ENCODE data around the gene CELF4. TPM values are rescaled to one million over a fixed set of nuclear protein-coding genes. Genes with fewer than 3 reads are reported as not detected.

CELF4 gene
- total RNA-seq, 2 donors from 2014 or later: 0.85 to 1.8 TPM

DNA sequence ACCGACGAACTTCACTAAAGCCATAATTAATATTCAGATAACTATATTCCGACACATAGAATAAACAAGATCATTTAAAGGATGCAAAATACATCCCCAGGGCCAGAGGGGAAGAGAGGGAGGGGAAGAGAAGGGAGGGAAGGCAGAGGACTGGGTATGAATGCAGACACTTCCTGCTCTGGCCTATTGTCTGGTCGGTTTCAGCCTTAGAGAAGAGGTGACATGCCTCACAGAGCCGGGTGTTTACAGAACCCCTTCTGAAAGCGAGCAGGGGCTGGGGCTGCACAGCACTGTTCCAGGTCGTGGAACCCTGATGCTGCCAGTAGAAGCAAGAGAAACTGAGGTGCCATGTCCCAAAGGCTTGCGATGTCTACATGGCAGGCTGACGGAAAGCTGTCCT is 31.0 kb downstream of the CELF4 start:
- ATAC-seq (no peak), DNase-seq (no peak)
- intact Hi-C loops (cut with DNase I, micrococcal nuclease): no loop called here

DNA sequence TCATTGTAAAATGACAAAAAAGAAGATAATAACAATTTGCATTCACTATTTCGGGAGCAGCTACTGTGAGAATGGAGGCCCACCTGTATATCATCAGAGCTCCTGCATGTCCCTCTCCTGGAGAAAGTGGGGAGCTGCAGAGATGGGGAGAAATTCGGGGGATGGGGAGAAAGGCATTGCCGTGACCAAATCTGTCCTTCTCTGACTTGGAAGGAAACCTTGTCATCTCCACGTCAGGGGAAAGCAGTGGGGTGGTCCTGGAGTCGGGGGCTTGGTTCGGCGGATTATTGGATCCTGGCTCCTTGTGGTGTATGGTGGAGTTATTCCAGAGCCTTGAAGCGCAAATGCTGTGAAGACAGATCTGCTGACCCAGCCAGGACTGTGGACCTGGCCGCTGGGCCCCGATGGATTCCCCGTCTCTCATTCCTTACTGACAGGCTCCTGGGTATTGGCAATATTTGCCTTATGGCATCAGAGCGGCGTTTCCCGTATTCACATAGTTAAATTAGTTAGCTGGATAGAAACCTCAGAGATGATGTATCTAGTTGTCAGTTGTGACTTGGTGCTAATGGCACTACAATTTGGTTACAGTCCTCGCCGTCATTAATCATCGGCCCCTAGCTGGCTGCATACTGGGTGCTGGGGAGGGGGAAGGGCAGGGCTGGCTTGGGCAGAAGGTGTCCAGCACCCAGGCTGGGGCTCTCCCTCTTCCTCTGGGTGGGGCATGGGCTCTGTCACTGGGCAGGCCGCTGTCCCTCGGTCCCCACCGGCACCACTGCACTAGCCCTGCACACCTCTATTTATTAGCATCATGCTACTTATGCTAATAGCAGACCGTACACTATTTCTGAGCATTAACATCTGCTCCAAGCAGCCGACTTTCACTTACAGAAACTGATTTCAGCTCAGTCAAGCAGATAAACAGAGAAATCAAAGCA is 31.7 kb downstream of the CELF4 start:
- intact Hi-C loops (cut with DNase I, micrococcal nuclease): no loop called here
- DNase-seq (no peak), ATAC-seq (no peak)

DNA sequence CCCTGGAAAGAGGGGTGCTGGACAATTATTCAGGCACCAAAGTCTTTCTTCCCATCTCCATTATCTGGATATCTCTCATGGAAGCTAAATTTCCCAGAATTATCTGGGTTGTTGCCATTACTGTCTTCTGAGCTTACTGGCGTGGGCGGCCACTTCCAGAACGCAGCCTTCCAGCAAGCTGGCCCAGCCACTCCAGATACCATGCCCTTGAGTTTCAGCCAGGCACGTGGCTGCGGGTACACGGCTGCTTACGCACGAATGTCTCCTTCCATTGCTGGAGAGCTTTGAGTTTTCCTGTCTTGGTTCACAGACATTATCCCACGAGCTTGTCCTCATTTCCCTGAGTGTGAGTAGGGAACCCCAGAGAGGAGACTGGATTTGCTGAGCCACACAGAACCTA is 32.7 kb downstream of the CELF4 start:
- intact Hi-C loops (cut with DNase I, micrococcal nuclease): no loop called here
- no peak for ATAC-seq
- no peak for DNase-seq

DNA sequence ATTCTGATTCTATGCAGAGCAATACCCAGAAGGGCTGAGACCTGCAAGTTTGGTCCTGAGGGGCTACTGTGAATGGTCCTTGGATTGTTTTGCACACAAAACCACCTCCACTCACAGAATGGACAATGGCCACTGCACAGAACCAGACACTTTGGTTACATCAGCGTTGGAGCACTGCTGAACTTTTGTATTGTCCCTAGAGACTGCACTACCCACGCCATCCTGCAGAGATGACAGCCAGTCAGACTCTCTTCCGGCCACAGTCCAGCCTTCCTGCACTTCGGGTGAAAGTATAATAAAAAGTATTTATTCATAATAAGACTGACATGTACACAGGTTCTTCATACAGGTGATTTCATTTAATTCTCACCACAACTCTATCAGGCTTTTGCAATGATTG is 35.7 kb downstream of the CELF4 start:
- intact Hi-C loops (cut with DNase I, micrococcal nuclease): no loop called here
- DNase-seq (no peak), ATAC-seq (no peak)

DNA sequence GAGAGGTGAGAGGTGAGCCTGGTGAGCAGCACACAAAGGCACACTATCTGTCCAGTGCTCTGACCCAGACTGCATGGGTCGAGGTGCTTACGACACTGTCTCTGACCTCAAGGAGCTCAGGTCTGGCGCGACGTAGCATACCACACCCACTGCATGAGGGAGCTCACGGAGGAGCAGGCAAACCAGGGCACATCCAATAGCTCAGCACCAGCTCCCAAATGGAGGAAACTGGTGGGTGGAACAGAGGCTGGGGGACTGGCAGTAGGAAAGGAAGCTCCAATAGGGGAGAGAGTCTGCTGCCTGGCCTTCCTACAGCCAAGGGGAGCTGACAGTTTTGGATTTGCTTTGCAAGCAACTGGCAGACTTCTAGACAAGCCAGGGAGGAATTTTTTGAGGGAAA is 36.3 kb downstream of the CELF4 start:
- ATAC-seq (no peak), DNase-seq (no peak)
- intact Hi-C loops (cut with DNase I, micrococcal nuclease): no loop called here

DNA sequence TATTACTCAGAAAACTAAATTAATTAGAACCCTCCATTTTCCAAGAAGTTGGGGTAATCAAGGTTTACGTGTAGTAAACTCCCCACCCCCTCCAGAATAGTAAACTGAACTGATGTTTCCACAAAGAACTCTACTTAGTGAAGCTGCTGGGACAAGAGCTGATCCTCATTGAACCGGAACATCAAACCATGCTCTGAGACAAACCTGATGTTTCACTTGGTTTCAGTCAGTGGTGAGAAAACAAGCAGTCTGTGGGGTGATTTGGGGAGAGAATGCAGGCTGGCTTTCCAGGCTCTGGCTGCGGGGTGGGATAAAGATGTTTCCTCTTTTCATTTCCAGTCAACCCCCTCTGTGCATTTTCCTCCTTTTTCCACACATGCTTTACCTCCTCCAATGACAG is 38.2 kb downstream of the CELF4 start:
- DNase-seq (no peak), ATAC-seq (no peak)
- intact Hi-C loops (cut with DNase I, micrococcal nuclease): no loop called here

DNA sequence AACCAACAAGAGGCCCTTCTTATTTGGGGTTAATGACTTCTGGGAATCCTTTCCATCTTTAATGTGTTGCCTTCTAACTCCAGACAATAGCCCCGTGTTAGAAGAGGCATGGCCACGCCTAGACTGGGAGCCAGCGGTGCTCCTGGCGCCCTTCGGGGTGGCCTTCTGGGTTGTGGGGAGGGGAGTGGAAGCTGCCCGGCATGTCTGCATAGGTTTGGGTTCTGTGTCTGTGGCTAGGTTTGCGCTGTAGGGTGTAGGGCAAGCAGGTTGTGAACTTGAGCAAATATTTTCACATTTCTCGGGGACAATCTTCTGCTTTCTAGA is 40.4 kb downstream of the CELF4 start:
- intact Hi-C loops (cut with DNase I, micrococcal nuclease): no loop called here
- ATAC-seq (no peak), DNase-seq (no peak)

DNA sequence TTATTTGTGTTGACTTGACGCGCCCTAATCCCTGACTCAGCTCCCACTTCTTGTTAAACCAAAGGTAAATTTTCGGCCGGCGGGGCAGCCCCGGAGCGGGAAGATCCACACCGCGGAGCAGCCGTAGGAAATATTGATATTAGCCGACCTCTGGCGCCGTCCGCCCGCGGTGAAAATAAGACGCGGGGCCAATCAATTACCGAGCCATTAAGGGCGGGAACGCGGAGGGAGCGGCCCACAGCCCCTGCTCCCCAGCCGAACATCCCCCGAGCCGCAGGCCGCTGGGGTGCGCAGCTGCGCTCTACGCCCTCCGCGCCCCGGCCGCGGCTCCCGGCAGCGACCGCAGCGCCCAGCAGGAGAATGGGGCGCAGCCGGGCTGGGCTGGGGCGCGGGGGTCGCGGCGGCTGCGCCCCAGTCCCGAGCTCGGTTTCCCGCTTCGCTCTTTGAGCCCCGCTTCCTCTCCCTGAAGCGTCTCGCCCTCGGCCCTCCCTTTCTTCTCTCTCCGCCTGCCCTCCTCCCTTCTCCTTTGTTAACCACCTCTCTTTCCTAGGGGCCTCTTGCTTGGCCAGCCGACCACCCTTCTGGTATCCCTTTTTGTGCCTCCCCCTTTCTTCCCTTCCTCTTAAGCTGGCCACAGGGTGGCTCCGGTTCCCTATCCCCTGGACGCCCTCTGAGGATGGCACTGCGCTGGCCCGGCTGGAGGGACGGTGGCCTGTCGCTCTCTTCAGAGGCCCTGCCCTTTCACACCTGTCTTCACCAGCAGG is 40.9 kb downstream of the CELF4 start:
- intact Hi-C loops (cut with DNase I, micrococcal nuclease): no loop called here
- no peak for ATAC-seq

DNA sequence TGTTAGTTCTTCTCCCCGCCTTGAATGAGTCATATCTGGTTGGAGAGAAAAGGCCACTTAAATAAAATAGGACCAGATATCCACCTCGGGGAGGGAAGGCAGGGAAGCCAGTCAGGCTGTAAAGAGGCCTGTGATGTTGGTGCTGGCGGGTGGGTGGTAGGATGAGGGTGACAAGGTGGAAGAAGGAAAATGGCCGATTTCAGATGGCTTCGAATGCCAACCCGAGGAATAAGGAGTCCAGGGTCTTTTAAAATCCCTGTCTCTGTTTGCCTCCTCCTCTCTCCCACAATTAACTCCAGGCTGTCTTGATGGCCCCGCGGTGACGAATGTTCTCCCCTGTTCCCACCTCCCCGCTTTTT is 41.5 kb downstream of the CELF4 start:
- intact Hi-C loops (cut with DNase I, micrococcal nuclease): no loop called here
- DNase-seq (no peak), ATAC-seq (no peak)

More for the DNA sequence above, 40.9 kb downstream of the CELF4 start:
- DNase-seq: no peak

DNA sequence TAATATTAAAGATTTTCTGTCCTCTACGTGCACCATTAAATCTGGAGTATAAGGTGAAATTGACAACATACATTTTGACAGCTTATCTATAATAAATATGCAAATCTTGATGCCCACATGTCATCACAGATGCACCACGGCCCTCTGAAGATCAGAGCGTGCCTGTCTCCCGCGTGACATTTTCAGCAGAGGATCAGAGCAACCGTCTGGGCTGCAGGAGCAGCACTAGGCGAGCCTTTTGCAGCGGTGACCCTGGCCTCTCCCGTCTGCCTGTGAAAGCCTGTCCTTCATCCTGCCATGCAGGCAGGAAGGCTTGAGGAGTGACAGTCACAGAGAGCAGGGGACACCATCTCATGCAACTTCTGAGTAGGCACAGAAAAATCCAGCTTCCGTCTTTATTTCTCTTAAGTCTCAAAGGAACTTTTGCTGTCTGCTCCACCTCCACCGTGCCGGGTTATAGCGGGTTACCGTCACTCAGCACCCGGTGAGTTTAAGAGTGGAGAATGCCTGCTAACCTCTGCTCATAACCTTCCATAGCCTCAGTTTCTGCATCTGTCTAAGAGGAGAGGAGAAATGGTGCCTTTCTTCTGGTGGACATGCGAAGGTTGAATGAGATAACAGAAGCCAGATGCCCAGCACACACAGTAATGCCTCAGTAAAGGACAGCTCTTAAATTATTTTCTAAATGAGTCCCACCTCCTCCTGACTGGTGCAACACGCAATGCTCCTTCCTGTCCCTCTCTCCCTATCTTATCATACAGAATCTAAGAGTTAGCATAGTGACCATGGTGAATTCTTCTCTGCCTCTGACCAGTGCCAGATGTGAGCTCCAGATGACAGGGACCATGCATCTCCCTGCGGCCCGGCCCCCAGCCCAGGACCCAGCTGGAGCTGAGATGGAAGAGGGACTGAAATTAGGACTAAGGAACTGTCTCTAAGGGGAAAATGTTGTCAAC is 43.8 kb downstream of the CELF4 start:
- intact Hi-C loops (cut with DNase I, micrococcal nuclease): no loop called here
- ATAC-seq (no peak), DNase-seq (no peak)

DNA sequence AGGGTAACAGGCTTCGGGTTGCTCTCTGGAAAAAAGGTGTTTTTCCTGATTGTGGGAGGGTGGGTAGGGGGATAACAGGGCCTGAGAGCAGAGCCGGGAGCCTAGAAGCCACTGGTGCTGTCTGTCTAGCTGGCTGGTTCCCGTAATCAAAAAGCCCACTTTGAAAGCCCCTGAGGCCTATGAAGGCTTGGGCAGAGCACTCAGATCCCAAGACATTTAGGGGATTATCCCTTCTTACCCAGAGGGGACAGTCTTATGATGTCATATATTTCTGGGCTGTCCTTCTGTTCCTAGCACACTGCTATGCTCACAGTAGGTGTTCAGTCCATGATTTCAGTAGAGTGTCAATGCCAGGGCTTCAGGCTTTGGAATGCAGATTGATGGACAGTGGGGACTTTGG is 45.1 kb downstream of the CELF4 start:
- DNase-seq: no peak
- ATAC-seq: no peak
- intact Hi-C loops (cut with DNase I, micrococcal nuclease): no loop called here

DNA sequence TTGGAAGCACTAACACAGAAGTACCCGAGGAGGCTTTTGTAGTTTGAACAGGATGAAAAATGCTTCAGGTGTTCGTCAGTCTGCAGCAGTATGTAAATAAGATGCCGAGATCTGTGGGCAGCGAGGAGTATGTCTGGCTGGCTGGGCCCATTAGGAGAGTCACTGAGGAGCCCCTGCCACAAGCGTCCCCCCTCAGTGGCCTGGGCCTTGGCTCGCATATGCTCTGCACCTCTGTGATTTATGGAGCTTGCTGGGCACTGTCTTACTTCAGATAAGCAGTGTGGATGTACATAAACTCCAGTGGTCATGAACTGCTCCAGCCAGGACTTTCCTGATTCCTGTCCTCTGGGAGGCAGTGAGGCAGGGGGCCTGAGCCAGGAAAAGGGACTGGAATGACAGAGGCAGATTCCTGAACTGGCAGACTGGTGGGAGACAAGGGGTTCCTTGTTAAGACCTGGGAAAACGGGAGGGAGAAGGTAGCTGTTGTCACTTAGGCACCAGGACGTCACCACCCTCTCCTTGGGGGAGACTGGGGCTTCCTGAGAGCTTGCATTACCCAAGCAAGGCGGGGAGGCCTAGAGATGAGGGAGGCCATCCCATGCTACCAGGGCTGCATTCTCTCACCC is 46.0 kb downstream of the CELF4 start:
- intact Hi-C loops (cut with DNase I, micrococcal nuclease): no loop called here
- ATAC-seq: no peak
- no peak for DNase-seq

DNA sequence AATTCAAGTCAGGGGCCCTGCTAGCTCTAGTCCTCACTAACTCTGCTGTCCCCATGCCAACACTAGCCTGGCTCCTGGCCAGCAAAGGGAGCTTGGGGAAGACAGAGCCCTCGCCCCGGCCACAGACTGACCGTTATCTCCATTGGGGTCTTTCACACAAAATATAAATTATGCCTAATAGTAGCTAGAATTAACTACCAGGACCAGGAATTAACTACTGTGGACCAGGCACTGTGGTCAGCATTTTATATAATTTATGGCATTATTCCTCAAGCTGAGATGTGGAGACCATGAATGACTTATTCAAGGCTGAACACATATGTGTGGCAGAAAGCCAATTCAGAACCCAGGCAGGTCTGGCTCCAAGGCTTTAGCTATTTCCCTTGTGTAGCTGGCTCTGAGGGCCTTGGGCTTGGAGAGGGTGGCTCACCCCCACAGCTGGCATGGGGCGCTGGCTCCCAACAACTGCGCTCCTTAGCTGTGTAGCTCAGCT is 49.2 kb downstream of the CELF4 start:
- no peak for ATAC-seq
- intact Hi-C loops (cut with DNase I, micrococcal nuclease): no loop called here

DNA sequence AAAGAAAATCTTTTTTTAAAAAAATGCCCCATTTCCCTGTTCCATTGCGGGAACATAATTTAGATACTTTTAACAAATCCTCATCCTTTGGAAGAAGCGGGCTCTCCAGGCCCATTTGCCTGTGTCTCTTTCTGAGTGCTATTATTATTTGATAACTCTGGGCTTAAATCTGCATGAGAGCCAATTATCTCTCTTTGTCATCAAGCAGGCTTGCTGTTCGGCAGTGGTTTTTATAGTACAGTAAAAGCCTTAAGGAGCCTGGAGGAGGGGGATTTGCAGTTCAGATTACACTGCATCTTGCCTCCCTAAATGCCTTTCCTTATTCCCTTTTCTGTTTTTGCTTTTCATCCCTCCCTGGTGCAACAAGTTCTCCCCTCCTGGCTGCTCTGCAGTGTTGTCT is 50.6 kb downstream of the CELF4 start:
- DNase-seq: no peak
- intact Hi-C loops (cut with DNase I, micrococcal nuclease): no loop called here
- no peak for ATAC-seq

More for the DNA sequence above, 49.2 kb downstream of the CELF4 start:
- no peak for DNase-seq

DNA sequence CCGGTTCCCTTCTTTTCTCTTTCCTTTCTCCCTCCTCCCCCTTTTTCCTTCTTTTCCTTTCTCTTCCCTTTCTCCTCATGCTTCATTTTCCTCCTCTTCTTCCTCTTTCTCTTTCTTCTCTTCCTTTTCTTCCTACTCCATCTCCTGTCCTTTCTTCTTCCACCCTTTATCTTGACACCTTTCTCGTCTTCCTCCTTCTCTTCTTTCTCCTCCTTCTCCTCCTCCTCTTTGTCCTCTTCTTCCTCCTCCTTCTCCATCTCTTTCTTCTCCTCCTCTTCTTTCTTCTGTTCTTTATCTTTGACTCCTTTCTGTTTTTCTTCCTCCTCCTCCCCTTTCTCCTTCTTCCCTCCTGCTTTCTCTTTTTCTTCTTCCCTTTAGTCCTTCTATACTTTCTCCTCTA is 53.2 kb downstream of the CELF4 start:
- ATAC-seq (no peak), DNase-seq (no peak)
- intact Hi-C loops (cut with DNase I, micrococcal nuclease): no loop called here

DNA sequence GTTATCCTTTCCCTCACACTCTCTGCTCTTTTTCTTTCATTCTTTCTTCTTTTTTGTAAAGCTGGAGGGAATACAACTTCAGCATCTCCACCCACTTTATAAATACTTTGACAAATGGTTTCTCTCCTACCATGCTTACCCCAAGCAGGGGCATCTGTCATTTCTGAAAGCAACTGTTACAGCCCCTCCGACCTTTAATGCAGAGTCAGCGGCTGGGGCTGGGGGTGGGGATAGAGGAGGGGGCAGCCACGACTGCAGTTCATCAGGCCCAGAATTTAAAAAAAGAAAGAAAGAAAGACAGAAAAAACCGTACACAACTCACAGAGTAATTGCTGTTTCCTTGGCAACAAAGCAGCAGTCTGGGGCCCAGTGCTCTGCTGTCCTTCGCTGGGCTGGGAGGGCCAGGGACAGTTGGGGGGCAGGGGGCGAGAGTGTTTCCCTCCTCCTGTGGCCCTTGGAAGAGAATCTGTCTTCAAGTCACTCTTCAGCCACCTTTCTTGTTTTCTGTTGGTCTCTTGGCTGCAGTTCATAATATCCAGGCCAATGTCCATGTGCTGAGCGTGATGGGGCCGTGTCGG is 53.8 kb downstream of the CELF4 start:
- no peak for ATAC-seq
- intact Hi-C loops (cut with DNase I, micrococcal nuclease): no loop called here
- DNase-seq: no peak

DNA sequence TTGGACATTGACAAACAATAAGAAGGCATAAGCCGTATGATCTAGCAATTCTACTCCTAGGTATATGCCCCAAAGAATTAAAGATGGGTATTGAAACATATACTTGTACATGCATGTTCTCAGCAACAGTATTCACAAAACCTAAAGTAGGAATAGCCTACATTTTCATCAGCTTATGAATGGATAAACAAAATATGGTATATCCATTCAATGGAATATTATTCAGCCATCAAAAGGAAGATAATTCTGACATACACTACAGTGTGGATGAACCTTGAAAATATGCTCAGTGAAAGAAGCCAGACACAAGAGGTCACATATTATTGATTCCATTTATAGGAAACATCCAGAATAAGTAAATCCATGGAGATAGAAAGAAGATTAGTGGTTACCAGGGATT is 56.0 kb downstream of the CELF4 start:
- DNase-seq (no peak), ATAC-seq (no peak)
- intact Hi-C loops (cut with DNase I, micrococcal nuclease): no loop called here

DNA sequence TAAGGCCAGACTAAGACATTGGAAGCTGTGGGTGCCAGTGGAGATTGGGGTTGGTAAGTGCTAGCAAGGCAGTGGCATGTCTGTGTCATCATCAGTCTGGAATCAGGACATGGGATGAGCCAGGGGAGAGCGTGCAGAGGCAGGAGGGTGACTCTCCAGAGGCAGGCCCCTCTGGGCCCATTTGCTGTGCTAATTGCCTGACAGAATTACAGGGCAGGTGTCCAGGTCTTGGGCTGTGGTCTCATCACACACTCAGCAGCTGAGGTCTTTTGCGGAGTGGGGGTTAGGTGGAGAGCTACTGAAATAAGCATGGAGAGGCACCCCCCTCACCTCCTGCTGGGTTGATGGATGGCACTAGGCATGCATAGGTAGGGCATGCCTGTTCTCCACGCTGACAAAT is 57.4 kb downstream of the CELF4 start:
- DNase-seq (no peak), ATAC-seq (no peak)
- intact Hi-C loops (cut with DNase I, micrococcal nuclease): no loop called here

DNA sequence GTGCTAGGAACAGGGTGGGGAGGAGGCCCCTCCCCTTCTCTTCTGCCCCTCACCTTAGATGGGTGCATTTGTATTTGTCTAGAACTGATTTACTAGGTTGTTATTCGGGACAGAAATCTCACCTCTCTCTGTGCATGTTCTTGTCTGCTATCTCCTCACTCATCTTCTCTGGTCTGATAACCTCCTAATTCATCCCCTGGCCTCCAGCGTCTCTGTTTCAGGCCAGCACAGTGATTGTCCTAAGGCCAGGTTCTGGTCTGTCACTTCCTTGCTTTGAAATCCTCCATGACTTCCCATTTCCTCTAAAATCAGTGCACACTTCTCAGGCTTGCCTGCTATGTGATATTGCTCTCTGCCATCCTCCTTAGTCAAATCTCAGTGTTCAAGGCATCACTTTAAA is 58.4 kb downstream of the CELF4 start:
- no peak for ATAC-seq
- intact Hi-C loops (cut with DNase I, micrococcal nuclease): no loop called here
- DNase-seq: no peak

Data from left colon (tissue), 2 donors.